Ishikawa (cell line): Measurements from ENCODE around the gene TPST2.

ENCODE experiments used
- EP300 ChIP-seq: IDR thresholded peaks from 2 replicates; pipeline ENCODE4 v1.6.1; 2012; ENCODE audit warnings: borderline replicate concordance
- FOXM1 ChIP-seq: IDR thresholded peaks from 2 replicates; pipeline ENCODE4 v1.6.1; 2012; ENCODE audit warnings: low read depth, borderline replicate concordance
- MAX ChIP-seq: IDR thresholded peaks from 2 replicates; pipeline ENCODE4 v1.6.1; 2012
- RAD21 ChIP-seq: IDR thresholded peaks from 2 replicates; pipeline ENCODE4 v1.6.1; 2012; ENCODE audit warnings: low read depth
- TAF1 ChIP-seq: IDR thresholded peaks from 2 replicates; pipeline ENCODE4 v1.6.1; 2012; ENCODE audit warnings: low read depth, mild to moderate bottlenecking
- USF1 ChIP-seq: IDR thresholded peaks from 2 replicates; pipeline ENCODE4 v1.6.1; 2012

DNA sequence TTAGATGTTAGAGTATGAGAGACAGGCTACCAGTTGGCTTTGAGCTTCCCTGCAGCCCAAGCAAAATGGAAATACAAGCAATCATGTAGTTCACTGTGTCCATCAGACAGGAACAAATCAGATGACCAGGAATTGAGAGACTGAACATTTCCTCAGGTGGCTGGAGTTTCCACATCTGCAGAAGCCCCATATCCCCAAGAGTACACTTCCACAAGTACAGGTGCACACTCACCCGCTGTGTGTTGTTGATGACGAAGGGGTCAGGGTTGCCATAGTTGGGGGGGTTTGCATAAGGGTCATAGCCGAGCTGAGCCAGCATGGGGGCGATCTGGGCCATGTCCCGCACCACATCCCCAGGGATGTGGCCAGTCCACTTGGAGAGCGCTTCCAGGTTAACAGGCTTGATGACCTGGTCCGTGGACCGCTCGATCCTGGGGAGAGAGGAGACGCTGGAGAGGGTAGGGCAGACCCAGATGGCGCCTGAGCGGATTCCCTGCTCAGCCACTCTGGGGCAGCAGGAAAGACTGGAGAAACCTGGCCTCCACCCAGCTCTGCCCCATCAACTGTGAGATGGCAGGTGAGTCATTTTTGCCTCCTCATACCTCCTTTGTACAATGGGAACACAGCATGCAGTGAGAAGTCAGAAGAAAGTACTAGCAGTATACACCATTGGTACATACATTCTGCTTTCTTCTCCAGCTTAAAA lies 53.7 kb downstream of the TPST2 start:
- TF ChIP-seq FOXM1 (no peak), MAX (no peak), RAD21 (no peak), EP300 (no peak), USF1 (no peak), TAF1 (no peak)
